RKO (cell line): ENCODE results near the gene TPPP2.
"Not testable (repeated sequence)": the region's sequence is repeated elsewhere in the genome, so short reads cannot be mapped to it uniquely, and the experiment has no call there.

Source experiments
- DNase-seq: peaks from one replicate; pipeline ENCODE4 v3.0.0-alpha.2; 2016; ENCODE audit warnings: low spot score

TPPP2 gene

GRCh38 chr14:21029917-21030316, at the start of gene TPPP2:
TPPP2 (plus strand) TSS chr14:21030217; CDS start chr14:21030582, 365 bp downstream.
- no peak for DNase-seq

- DNase-seq, result no peak
These were observed 49.1 kb upstream of the TPPP2 start for GRCh38 chr14:20980906-20981305.

DNA sequence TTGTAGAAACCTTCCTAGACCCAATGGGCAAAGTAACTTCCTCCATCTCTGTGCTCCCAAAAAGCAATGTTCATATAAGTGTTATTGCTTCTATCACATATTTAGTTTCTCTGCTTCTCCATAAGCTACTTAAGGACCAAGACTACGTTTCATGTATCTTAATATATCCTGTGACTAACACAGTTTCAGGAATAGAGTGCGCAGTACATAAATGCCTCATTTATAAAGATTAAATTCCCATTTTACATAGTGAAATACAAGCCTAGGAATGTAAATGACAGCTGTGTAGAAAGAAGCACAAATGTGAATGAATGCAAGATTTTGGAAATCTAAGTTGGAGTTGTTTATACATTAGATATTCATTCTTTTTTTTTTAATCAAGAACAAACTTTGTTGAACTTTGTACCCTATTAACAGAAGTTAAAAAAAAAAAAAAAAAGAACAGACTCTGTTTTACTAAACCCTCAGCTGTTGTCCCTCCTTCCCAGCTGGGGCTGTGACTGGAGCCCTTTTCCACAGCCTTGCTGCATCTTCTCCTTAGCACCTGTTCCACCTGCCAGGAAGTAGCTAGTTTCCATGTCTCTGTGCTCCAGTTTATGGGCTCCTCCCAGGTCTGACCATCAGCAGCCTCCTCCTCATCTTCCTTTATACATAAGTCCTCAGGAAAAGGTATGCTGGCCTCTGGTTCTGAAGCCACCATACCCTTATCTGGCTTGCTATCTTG, 47.2 kb upstream of the TPPP2 start:
- DNase-seq, result no peak

DNA sequence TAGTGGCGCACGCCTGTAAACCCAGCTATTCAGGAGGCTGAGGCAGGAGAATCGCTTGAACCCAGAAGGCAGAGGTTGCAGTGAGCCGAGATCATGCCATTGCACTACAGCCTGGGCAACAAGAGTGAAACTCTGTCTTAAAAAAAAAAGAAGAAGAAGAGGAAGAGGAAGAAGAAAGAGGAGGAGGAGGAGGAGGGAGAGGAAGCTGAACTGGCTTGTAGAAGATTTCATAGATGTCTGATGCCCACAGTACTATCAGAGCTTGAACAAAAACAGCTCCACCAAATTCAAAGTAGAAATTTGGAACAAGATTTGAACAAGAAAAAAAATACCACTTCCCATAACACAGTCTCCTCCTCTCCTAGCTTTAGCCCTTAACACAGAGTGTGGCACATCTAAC, 44.4 kb upstream of the TPPP2 start:
- DNase-seq, result not testable (repeated sequence)

GRCh38 chr14:20986811-20987210, 43.2 kb upstream of the TPPP2 start:
- peak; percentile 93 for DNase-seq

DNA sequence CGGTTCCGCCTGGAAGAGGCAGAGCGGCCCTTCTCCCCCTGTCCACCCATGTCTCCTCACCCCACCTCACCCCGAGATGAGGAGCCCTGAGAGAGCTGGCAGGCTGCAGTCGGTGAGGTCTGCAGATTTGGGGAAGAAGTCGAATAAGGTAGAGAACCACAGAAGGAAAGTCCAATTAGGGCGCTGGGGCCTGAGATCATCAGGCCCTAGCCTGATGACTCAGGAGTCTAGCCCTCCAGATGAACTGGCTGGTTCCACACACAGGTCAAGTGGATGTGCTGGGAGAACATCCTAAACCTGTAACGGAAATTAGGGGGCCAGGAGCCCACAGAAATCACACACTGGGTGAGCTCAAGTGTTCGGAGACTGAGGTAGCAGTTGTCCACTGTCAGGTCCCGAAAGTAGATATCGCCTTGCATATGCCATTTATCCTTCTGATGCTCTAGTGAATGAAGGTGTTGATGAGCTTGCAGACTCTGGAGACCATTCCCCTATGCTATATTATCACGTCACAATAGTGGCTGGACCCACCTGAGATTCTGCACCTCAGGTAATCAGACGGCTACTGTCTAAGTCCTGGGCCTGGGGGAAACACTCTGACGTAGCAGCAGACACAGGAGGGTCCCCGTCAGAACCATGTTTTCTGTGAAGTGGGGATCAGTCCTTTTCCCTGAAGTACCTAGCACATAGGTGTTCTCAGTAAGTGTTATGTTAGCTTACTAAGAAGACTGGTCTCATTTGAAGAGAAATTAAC, 41.1 kb upstream of the TPPP2 start:
- no peak for DNase-seq

DNA sequence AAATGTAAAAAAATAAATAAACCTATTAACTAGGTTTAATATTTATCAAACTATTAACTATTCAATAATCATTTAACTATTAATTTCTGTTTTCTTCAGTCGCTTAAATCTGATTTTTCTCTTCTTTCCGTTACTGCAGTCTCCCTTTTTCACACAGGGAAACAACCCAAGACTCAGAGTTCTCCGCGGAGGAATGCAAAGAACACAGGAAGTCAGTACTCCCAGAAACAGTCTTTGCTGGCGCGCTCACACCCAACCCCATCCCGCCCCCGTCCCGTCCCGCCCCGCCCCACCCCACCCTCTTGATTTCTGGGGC, 40.6 kb upstream of the TPPP2 start:
- DNase-seq, result no peak

DNA sequence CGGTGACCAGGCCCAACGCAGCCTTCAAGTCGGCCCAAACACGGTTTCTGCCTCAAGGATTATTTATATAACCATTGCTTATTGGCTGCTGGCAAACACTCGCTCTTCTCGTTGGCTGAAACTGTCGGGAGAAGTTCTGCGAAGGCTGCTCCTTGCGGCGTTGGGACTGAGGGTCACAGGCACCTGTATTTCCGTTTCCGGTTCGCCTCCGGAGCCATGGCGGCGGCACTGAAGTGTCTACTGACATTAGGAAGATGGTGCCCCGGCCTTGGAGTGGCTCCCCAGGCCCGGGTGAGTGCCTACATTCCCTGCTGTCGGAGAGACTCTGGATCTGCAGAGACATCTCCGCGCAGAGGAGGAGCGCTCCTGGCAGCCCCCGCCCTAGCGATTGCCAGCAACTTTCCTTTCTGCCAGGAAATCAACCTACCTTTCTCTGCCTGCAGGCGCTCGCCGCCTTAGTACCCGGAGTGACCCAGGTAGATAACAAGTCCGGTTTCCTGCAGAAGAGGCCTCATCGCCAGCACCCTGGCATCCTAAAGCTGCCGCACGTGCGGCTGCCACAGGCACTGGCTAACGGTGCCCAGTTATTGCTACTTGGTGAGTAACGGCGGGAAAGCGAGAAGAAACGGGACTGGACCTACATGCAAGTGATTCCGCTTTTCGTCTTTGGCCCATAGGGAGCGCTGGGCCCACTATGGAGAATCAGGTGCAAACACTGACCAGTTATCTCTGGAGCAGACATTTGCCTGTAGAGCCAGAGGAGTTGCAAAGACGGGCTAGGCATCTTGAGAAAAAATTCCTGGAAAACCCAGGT, 40.0 kb upstream of the TPPP2 start, which contains the start of gene METTL17:
TSS of gene METTL17 (plus strand) at position 194 of the 814 bp plus-strand sequence. CDS start at position 217, 23 bp downstream.
- peak; percentile 99 for DNase-seq

DNA sequence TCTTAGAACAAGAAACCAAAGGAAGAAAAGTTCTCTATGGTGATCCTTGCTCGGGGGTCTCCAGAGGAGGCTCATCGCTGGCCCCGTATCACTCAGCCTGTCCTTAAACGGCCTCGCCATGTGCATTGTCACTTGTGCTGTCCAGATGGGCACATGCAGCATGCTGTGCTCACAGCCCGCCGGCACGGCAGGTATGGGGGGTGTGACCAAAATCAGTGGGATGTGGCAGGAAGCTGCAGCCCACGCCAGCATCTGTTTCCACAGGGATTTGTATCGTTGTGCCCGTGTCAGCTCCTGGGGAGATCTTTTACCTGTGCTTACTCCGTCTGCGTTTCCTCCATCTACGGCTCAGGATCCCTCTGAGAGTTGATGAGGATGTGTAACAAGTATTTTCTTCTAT, 33.5 kb upstream of the TPPP2 start:
- DNase-seq, result no peak

GRCh38 chr14:20997115-20997514, 32.9 kb upstream of the TPPP2 start:
- no peak for DNase-seq

DNA sequence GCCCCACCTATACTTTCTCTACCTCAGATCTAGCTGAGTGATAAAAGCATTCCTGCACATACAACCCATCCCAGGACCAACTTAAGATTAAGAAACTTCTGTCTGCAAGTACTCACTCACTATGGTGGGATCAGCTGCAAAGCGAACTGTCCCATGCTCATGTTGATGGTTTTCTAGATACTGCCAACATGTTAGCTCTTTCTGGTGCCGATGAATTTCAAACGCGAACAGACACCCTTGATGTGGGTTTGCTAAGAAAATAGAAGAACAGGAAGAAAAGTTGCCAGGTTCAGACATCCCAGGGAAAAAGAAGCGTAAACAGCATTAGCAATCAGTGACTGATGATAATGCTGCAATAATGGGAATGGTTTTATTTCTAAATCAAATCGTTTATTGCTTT, 32.5 kb upstream of the TPPP2 start:
- DNase-seq, result no peak

- no peak for DNase-seq
These were observed 31.9 kb upstream of the TPPP2 start for GRCh38 chr14:20998139-20998538.

DNA sequence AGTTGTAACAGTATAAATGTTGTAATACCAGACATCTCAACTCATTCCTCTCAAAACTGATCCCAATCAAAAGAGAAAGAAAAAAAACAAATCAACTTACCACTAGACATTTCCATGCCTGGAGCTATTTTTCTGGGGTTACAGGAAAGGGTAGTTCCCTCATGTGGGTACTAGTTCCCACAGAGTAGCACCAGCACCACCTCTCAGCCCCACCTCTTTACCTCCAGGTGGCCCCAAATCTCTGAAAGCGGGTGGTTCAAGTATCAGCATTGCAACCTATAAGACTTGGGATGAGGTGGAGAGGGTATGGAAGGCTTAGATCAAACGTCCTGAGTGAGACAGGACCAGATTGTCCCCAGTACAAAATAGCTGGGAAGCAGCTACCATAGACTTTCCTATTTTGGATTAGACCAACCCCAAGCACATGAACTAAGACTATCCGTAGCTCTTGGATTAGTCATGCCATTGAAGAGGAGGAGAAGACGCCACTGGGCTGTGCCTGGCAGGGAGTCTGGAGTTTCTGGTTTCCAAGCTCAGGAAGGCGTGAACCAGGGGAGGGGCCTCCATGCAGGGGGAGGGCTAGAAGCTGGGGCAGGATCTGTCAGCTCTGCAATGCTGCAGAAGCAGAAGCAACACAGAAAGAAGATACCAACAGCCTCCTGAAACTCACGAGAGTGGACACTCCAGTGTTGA, 31.2 kb upstream of the TPPP2 start, which contains the start of gene SLC39A2:
TSS of gene SLC39A2 (plus strand) at position 620 of the 693 bp plus-strand sequence. CDS start 154 bp downstream, outside the sequence.
- no peak for DNase-seq

DNA sequence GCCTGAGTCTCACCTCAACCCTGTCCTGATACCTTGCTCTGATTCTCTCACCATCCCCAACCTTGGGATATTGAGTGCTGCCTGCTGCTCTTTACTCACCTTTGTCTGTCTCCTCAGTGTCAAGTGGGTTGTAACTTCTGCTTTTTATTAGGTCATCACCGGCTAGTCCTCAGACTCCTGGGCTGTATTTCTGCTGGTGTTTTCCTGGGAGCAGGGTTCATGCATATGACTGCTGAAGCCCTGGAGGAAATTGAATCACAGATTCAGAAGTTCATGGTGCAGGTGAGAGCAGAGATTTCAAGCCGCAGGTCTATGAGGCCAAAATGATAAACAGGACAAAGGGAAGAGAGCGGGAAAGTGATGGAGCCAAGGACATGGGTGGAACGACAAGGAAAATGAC, 30.4 kb upstream of the TPPP2 start:
- DNase-seq, result no peak

DNA sequence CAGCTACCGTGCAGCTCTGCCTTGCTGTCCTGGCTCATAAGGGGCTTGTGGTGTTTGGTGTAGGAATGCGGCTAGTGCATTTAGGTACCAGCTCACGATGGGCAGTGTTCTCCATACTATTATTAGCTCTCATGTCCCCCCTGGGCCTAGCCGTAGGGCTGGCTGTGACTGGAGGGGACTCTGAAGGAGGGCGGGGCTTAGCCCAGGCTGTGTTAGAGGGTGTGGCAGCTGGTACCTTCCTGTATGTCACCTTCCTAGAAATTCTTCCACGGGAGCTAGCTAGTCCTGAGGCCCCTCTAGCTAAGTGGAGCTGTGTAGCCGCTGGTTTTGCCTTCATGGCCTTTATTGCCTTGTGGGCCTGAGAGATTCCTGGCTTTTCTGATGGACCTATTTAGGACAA, 28.8 kb upstream of the TPPP2 start:
- DNase-seq, result no peak

- no peak for DNase-seq
These were observed 26.1 kb upstream of the TPPP2 start for GRCh38 chr14:21003788-21004346.

- DNase-seq, result not testable (repeated sequence)
These were observed 20.3 kb upstream of the TPPP2 start for GRCh38 chr14:21009721-21010120.

GRCh38 chr14:21011136-21011535, 18.9 kb upstream of the TPPP2 start:
- DNase-seq, result no peak

DNA sequence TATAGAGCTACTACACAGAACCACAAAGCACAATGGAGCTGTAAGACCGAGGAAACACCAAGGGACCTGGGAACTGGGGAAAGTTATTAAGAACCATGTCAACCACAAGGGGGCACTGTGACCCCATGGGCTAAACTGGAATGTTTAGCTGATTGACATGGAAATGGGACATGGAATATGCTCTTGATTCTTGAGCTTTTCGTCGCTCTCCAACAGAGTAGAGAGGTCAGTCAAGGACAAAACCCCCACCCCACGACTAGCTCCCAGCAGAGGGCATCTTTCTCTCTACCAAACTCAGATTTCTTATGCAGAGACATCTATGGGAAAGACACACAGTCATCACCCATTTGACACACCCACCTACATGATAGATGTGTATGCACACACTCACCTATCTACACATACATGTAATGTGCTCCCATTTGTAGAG, 15.2 kb upstream of the TPPP2 start:
- DNase-seq, result peak; percentile 84

DNA sequence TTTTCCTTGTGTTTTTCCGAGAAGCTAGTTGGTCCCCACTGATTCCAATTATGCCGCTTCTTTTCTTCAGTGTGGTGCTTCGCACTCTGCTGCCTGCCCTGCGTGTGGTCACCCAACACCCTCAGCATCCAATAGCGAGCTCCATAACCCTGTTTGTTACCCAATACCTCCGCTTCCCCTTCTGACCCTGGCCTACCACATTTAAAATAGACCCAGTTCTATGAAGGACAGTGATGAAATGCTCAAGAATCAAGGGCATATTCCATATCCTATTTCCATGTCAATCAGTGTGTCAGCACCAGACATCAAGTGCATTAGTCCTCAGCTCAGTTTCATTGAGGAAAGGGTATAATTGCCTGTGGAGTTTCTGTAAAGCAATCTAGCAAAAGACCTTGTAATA, 14.7 kb upstream of the TPPP2 start:
- no peak for DNase-seq

- no peak for DNase-seq
These were observed 13.4 kb upstream of the TPPP2 start for GRCh38 chr14:21016413-21017190.
